ENCODE results near the gene PCP4L1.
A peak's percentile ranks its signal among the peaks of the same experiment; 100 is the strongest.
"Not testable (repeated sequence)": the region's sequence is repeated elsewhere in the genome, so short reads cannot be mapped to it uniquely, and the experiment has no call there.

Gene PCP4L1

DNA sequence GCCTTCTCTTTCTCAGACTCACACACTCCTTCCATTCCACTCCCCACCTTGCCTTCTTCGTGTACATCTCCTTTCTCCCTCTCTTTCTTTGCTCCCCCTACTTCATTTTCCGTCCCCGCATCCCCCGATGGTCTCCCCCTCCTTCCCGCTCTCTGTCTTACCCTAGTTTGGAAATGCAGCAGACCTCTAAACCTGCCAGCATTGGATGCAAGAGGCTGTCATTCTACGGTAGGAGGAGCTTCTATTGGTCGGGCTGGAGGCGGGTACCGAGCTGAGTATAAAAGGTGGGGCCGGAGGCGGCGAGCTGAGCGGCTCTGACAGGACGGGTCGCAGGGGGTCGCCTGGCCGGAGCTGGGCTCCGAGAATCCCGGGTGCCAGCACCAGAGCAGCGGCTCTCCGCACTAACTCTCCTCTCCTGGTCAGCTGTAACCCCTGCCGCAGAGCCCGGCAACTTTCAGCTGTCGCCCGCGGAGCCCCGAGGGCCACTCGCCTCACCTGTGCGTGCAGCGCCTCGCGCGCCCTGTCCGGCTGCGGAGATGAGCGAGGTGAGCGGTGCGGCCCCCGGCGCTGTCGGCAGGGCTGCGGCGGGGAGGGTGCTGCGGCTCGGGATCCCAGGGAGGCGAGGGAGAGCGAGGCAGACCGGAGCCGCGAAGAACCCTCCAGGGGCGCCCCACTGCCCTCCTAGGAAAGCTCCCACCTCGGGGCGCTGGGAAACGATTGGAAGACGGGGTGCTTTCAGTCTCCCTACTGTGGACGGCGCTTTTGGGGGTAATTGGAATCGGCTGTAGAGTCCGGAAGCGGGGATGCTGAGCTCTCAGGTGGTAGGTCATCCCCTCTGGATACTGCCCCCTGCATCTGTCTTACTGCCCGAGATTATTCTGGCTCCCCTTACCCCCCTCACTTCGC, at the start of gene PCP4L1:
Gene PCP4L1, plus strand, starts transcription at position 307 of the 906 bp plus-strand sequence. Its CDS starts 230 bp downstream, at position 537.
- DNase-seq (ENCODE audit: low spot score), result no peak

DNA sequence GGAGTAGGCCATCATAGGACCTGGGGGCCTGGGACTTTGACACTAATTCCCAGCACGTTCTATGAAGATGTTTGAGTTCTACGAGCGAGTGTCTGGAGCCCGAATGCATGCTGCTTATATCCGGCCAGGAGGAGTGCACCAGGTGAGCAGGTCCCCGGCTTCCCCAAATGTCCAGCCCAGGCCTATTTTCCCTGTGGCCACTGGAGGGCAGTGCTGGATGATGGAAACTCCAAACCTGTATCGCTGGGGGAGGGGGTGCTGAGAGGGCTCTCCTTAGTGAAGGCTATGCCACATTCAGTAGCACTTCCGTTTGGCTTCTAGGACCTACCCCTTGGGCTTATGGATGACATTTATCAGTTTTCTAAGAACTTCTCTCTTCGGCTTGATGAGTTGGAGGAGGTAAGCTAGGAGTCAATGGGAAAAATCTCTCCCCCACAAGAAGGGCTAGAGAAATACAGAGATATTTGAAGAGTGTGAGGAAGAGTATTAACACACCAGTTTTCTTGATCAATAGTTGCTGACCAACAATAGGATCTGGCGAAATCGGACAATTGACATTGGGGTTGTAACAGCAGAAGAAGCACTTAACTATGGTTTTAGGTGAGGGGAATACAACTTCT, 48.6 kb upstream of the PCP4L1 start:
- peak; percentile 76 for DNase-seq (ENCODE audit: low spot score)

DNA sequence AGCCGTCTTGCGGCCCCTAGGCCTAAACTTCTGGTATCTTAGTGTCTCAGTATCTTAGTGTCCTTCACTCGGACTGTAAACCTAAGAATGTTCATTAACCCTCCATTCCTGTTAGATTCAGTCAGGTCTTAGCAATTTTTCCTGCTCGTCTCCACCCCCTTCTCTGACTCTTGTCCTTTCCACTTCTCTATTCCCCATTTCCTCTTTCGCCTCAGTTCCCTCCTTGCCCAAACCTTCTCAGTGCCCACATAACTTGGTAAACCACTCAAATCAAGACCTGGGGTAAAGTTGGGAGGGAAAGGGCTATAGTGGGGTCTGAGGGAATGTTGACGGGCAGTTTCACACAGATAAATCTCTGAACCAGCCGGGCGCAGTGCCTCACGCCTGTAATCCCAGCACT, 44.2 kb upstream of the PCP4L1 start:
- DNase-seq (ENCODE audit: low spot score), result no peak

DNA sequence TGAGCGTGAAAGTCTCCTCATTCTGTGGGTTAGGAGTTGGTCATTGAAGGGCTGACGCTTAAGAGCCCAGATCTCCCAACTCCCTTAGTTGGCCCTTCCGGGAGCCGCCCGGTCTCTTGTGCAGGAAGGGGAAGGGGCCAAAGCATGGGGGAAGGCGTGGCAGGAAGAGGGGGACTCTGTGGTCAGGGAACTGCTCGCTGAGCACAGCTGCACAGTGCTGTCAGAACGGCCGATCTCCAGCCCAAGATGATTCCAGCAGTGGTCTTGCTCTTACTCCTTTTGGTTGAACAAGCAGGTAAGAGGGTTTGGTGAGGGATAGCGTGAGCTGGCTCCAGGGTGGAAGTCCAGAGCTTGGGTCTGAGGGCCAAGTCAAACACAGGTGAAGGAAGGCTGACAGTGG, 43.5 kb upstream of the PCP4L1 start, which contains the start of gene FCER1G:
Gene FCER1G, plus strand, starts transcription at position 220 of the 400 bp plus-strand sequence. Its CDS starts 27 bp downstream, at position 247.
- DNase-seq (ENCODE audit: low spot score), result no peak

DNA sequence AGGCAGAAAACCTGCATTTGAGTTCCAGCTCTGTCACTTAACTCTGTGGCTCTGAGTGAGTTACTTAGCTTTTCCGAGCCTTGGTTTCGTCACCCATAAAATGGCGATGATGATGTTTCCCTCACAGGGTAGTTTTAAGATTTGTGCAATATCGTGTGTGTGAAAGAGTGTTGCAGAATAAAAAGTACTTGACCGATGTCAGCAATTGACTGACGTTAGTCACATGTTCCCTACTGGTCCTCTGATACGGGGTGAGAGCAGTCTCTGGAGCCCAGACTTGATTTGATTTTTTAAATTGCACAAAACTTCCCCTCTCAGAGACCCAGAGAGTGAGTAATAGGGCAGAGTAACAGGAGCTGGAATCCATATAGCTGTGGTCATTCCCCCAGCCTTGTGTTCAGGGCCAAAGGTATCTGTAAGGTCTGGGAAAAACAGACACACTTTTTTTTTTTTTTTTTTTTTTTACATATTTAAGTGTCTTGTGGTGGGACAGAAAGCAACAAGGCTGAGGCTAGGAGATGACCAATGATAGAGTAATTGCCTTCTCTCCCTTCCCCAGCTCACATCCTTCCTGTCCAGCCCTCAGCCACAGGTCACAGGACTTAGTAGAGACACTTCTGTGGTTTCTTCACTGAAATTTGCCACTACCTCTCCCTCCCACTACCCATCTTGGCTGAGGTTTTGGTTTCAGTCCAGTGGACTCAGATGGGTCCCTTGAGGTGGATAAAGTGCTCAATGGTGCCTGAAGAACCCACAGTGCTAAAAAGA, 41.4 kb upstream of the PCP4L1 start:
- DNase-seq (ENCODE audit: low spot score), result no peak

DNA sequence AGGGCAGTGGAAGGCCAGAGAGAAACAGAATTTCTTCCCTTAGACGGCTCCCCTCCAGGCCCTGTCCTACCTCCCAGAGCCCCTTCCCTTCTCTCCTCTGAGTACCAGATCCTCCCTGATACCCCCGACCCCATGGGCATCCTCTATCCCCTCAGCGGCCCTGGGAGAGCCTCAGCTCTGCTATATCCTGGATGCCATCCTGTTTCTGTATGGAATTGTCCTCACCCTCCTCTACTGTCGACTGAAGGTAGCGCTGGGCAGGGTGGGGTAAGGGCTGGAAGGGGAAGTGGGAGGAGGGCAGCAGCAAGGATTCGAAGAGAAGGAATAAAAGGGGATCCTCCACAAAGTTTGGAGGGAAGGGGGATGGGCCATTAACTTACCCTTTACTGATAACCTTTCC, 40.7 kb upstream of the PCP4L1 start:
- DNase-seq (ENCODE audit: low spot score), result no peak

DNA sequence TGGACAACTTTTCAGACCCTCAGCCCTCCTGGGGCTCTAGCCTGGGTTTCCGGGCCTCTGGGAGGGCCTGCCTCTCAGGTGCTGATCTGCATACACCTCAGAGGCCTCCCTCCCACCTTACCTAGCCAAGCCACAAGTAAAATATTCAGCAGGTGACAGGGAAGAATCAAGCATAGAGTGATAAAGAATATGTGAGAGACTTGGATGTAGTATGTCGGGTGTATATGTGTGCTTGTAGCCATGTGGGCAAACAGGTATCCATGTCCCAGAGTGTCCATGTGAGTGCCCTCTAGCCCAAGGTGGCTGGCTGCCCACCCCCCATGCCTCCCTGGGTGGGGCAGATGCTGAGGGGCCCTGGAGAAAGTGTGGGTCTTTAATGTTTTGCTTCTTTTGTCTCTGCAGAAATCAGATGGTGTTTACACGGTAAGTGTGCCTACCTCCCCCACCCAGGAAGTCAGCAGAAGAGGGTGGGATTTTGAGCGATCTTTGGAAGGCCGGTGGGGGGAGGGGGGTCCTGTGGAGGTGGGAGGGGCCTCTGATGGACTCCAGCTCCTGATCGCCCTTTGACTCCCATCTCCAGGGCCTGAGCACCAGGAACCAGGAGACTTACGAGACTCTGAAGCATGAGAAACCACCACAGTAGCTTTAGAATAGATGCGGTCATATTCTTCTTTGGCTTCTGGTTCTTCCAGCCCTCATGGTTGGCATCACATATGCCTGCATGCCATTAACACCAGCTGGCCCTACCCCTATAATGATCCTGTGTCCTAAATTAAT, 40.1 kb upstream of the PCP4L1 start:
- DNase-seq (ENCODE audit: low spot score), result no peak

DNA sequence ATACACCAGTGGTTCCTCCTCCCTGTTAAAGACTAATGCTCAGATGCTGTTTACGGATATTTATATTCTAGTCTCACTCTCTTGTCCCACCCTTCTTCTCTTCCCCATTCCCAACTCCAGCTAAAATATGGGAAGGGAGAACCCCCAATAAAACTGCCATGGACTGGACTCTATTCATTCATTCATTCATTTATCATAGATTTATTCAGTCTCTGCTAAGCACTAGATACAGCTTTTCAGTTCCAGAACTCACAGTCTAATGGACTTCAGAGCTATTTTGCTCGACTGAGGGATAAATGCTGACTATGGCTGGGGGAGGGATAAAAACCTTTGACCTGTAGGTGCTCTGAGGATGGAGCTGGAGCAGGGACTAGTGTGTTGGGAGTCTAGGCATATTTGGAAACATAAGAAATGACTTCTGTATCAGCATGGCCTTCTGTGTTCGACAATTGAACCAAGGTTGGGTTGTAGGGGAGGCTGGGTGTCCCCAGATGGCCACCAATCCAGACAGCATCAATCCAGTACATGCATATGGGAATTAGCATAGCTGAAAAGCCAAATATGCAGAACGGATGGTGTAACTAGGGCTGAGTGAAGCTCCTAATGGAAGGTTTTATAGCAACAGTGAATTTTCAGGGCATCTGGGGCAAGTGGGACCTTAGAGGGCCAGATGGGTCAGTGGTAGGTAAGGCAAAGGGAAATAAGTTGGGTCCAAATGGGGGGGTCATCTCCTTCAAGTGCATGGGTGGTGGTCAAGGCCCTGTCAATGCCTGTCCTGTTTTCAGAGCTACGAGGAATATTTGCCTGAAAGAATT, 39.3 kb upstream of the PCP4L1 start:
- DNase-seq (ENCODE audit: low spot score), result no peak

DNA sequence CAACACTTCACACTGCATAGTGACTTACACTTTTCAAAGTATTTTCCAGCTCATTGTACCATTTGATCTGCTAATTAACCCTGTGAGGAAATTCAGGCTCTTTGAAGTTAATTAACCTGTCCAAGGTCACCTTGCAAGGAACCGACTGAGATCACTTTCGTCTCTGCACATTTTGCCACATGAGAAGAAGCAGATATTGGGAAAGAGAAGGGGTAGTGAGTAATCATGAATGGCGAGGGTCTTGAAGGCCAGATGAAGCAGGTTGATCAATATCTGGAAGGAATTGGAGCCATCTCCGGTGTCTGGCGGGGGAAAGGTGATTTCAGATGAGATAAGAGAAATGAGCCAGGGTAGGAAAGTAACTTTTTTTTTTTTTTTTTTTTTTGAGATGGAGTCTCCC, 38.5 kb upstream of the PCP4L1 start:
- no peak for DNase-seq (ENCODE audit: low spot score)

DNA sequence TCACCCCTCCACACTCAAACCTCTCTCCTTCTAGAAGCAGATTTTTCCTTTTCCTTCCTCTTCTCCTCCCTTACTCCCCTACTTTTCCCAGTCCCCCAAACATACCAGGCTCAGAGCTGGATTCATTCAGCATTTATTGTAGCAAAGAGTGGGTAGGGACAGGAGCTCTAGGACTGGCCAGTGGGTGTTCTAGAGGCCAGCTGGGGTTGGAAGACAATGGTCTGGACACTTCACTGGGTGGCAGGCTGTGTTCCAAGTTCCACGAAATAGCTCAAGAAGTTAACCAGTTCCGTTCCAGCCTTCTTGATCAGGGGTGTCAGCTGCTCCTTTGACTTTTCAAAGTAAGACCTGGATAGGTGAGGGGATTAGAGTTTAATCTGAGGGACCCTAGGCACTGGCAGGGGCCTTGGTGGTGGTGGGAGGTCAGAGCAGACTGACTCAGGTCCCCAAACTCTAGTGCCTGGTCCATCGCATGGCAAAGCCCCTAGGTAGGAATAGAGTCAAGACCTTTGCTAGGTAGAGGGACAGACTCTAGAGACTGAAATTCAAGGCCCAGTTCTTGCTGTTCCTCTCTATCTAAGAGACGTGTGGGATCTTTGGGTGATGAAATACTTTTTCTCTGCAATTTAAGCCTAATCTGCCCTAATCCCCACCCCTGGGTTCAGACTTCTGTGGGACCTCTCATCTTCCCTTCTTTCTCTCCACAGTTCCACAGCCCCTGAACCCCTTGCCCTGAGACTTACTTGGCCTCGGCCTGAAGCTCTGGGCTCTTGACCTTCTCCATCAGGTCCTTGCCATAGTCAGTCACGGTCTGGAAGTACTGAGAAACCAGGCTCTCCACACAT, 36.1 kb upstream of the PCP4L1 start:
- no peak for DNase-seq (ENCODE audit: low spot score)

DNA sequence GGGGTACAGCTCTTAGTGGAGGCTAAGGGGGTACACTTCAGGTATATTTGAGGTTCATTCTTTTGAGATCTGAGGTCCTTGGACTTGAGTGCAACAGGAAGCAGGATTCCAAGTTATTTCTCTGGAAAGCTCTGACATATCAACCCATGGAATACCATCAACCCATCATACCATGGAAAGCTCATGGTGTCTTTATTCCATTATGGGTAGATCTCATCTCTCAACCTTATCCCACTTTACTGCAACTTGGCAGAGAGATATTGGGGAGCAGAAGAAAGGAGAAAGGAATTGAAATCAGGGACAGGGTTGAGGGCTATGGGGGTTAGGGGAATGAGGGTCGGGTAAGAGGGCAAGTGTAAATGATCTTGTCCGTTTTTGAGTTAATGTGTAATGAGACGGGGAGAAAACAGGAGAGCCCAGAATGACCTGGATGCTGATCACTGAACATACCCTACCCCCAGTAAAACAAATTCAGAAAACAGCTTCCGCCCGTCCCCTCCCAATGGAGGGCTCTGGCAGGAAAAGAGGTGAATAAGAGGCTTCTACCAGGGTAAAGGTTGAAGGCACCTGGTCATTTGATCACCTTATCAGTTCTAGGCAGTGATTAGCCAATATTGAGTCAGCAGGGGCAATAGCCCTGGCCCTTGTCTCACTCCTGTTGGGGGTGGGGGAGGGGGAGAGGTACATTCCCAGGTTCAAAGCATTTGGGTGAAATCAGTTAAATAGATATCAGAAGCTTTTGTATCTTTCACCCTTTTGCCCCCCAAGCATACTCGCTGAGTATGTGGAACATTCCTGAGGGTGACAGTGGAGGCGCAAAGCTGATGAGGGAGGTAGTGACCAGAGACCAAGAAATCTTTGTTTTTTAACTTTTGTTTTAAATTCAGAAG, 34.5 kb upstream of the PCP4L1 start:
- DNase-seq (ENCODE audit: low spot score), result no peak

DNA sequence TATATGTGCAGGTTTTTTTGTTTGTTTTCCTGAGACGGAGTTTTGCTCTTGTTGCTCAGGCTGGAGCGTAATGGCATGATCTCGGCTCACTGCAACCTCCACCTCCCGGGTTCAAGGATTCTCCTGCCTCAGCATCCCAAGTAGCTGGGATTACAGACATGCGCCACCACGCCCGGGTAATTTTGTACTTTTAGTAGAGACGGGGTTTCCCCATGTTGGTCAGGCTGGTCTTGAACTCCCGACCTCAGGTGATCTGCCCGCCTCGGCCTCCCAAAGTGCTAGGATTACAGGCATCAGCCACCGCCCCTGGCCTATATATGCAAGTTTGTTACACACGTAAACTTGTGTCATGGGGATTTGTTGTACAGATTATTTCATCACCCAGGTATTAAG, 33.9 kb upstream of the PCP4L1 start:
- DNase-seq (ENCODE audit: low spot score), result not testable (repeated sequence)

DNA sequence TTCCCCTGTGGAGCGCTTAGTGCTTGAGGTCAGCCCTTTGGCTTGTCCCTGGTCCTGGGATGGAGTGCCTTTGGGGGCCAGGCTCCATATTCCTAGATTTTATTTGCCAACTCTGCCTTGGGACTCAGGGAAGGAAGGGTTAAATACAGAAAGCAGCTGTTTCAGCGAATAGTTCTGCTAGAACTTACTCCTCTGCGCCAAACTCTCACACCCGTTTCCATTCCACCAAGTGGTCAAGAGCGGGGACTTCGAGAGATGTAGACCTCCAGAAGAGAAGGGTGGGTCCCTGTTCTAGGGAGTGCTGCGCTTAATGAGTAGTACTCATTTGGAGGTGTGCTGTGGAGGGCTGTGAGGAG, 33.4 kb upstream of the PCP4L1 start:
- no peak for DNase-seq (ENCODE audit: low spot score)

DNA sequence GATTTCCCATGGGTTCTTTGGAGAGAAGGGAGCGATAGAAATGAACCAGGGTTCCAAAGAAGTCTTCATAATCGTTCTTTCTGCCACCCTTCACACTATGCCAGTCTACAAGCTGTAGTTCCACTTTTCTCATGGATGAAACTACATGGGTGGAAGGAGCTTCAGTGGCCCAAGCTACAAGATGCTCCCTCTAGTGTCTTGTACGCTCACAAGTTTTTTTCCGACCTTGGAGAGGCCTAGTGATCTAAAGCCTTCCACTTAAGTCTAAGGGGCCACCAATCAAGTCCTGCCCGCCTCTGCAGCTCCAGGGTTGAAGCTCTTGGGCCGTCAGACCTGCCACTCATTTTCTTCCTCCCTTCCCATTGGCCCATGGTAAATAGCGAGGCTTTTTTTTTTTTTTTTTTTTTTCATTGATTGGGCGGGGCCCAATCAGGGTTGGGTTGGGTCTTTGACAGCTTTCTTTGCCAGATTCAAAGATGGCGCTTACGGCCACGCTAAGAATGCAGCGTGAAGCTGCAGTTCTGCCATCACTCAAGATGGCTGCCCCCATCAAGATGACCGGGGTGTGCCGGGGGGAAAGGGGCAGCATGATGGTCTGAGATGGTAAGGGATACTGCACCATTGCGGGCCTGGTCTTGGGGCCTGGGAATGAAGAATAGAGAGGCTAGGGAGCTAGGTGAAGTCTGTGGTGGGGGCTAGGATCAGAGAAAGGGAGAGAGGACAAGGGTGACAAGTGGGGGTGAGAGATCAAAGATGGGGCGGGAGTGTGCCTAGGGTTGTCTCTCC, 32.8 kb upstream of the PCP4L1 start, which contains the start of gene TOMM40L:
Gene TOMM40L, plus strand, starts transcription at position 527 of the 786 bp plus-strand sequence. CDS start 430 bp downstream, outside the sequence.
- peak; percentile 95 for DNase-seq (ENCODE audit: low spot score)

DNA sequence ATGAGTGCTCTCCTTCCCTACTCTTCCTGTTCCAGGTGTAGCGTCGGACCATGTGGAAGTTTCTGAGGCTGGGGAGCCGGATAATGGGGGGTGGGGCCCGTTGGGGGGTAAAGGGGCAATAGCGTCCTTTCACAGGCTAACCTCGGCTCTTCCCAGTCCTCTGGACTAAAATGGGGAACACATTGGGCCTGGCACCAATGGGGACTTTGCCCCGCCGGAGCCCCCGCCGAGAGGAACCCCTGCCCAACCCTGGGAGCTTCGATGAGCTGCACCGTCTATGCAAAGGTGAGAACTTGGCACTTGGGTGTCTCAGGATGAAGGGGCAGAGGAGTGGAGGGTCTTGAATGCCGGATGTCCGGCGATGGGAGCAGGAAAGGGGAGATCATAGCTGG, 32.2 kb upstream of the PCP4L1 start:
- no peak for DNase-seq (ENCODE audit: low spot score)

DNA sequence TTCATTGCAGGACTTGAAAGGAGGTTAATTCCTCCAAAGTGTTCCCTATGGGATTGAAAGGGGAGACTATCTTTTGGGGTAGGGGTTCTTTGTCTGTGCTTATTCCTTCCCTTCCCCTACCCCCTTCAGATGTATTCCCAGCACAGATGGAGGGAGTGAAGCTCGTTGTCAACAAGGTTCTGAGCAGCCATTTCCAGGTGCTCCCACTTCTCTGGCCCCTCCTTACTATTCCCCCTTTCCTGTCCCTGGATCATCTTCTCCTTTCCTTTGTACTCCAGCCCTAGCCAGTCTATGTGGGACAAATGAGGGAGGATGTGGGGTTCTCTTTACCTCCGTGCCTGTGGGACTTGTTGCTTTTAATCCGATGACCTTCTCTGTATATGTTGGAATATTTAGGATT, 31.8 kb upstream of the PCP4L1 start:
- no peak for DNase-seq (ENCODE audit: low spot score)

DNA sequence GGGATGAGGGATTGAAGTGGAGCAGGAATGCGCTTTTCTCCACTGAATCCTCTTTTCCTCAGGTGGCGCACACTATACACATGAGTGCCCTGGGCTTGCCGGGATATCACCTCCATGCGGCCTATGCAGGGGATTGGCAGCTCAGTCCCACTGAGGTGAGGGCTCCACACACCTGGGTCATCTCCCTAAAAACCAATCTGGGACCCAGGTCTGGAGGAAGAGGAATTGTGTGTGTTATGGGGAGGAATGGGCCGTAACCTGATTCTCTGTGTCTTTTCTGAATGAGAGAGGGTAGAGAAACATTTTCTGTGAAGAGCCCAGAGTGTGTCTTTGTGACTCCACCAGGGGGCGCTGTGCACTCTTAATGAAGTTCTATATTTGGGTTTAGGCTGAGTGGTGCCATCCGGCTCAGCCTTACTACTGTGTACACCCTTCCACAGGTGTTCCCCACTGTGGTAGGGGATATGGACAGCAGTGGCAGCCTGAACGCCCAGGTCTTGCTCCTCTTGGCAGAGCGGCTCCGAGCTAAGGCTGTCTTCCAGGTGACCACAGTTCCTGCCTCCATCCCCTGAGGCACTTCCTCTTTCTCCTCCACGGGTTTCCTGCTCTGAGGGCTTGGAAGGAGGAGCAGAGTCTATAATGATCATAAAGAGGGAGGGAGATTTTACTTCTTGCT, 31.2 kb upstream of the PCP4L1 start:
- DNase-seq (ENCODE audit: low spot score), result peak; percentile 86

DNA sequence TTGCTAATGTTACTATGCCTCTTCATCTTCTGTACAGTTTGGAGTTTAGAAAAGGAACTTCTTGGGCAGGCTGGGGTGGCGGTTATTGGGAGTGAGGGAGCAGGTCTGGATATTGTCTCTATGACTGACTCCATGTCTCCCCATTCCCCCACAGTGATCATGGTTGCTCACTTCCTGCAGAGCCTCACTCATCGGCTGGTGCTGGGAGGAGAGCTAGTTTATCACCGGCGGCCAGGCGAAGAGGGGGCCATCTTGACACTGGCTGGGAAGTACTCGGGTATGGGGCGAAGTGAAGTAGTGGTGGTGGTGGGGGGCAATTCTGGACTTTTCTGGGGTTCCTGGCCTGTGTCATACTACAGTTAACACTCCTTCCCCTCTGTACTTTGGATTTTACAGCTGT, 30.5 kb upstream of the PCP4L1 start:
- DNase-seq (ENCODE audit: low spot score), result no peak
